Glutamatergic neuron (in vitro differentiated cells): Measurements from ENCODE around the gene KPTN. TPM values are rescaled to one million over a fixed set of nuclear protein-coding genes. Genes with fewer than 3 reads are reported as not detected.

Experiments used
- DNase-seq: peaks from one replicate; pipeline ENCODE4 v3.0.0; 2022
- H3K27ac Mint-ChIP-seq: one replicate; pipeline ENCODE4 v1.8.0; 2020; ENCODE audit warnings: mild to moderate bottlenecking, mixed read lengths, inconsistent platforms; ENCODE audit not compliant: unreplicated experiment
- H3K27me3 Mint-ChIP-seq: one replicate; pipeline ENCODE4 v1.8.0; 2020; ENCODE audit warnings: mild to moderate bottlenecking, moderate library complexity, mixed read lengths, inconsistent platforms; ENCODE audit not compliant: unreplicated experiment
- H3K36me3 Mint-ChIP-seq: one replicate; pipeline ENCODE4 v1.8.0; 2020; ENCODE audit warnings: mild to moderate bottlenecking, mixed read lengths, inconsistent platforms; ENCODE audit not compliant: unreplicated experiment
- H3K4me1 Mint-ChIP-seq: one replicate; pipeline ENCODE4 v1.8.0; 2020; ENCODE audit warnings: mild to moderate bottlenecking, low read depth, mixed read lengths, inconsistent platforms; ENCODE audit not compliant: unreplicated experiment
- H3K4me3 Mint-ChIP-seq: one replicate; pipeline ENCODE4 v1.8.0; 2020; ENCODE audit warnings: mild to moderate bottlenecking, mixed read lengths, inconsistent platforms; ENCODE audit not compliant: unreplicated experiment
- H3K9me3 Mint-ChIP-seq: one replicate; pipeline ENCODE4 v1.8.0; 2020; ENCODE audit warnings: mild to moderate bottlenecking, moderate library complexity, mixed read lengths, inconsistent platforms; ENCODE audit not compliant: unreplicated experiment
- CTCF ChIP-seq: fragments of 200-600 bp; sonication (generic); IDR thresholded peaks from one replicate; pipeline ENCODE4 v1.5.0; 2021; ENCODE audit not compliant: partially characterized antibody, unreplicated experiment
- total RNA-seq: library from RNA; stranded (reverse); fragmentation: NEBNext Ultra II Directional; extraction: Animal tissue kit (Norgen Biotek cat#: 25700); gene quantifications from one replicate; pipeline ENCODE4 v1.2.1, GENCODE V29; 2021; ENCODE audit not compliant: unreplicated experiment

The KPTN gene
- total RNA-seq, 1 donor from 2014 or later, result 51.2 TPM

DNA sequence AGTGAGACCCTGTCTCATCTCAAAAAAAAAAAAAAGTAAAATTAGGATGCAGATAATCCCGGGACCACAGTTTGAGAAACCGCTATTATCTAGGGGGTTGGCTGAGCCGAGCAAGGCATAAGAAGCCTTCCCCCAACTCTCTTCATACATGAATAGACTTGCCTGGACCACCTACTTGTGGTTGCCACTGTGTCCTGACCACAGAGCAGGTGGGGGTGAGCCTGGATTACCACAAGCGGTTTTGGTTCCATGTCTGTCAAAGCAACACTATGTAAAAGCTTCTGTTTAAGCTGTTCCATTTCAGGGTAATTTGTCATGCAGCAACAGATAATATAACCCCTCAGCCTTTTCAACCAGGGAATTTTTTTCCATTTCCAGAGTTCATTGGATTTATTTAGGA, 34.1 kb upstream of the KPTN start:
- no peaks in the 10 kb centered on the region for H3K36me3 Mint-ChIP-seq
- no peak overlapping the region for H3K4me3 Mint-ChIP-seq
- peaks cover 5% of the 10 kb centered on the region for H3K27me3 Mint-ChIP-seq
- peaks cover 20% of the 10 kb centered on the region for H3K9me3 Mint-ChIP-seq
- no peak for TF ChIP-seq CTCF
- peaks cover 13% of the 10 kb centered on the region for H3K4me1 Mint-ChIP-seq
- H3K27ac Mint-ChIP-seq, result no peak overlapping the region
- no peak for DNase-seq

- Mint-ChIP-seq H3K36me3 (no peaks in the 10 kb centered on the region), H3K4me3 (peak within 1 kb of the TSS; percentile 90), H3K27ac (peak within 1 kb of the TSS; percentile 97), H3K27me3 (peaks cover 22% of the 10 kb centered on the region), H3K4me1 (peaks cover 36% of the 10 kb centered on the region), H3K9me3 (peaks cover 34% of the 10 kb centered on the region)
- TF ChIP-seq CTCF, result no peak
- DNase-seq, result peak; percentile 100
Observed at GRCh38 chr19:47514869-47515588, 31.0 kb upstream of the KPTN start, which contains the start of gene NAPA. TSS of gene NAPA (minus strand) at chr19:47515063. CDS start at chr19:47514940, 123 bp downstream.

- Mint-ChIP-seq H3K4me1 (peaks cover 43% of the 10 kb centered on the region), H3K27ac (peak overlapping the region; percentile 97), H3K27me3 (peaks cover 22% of the 10 kb centered on the region), H3K36me3 (no peaks in the 10 kb centered on the region), H3K4me3 (peak overlapping the region; percentile 90), H3K9me3 (peaks cover 34% of the 10 kb centered on the region)
- no peak for TF ChIP-seq CTCF
- no peak for DNase-seq
Observed at GRCh38 chr19:47514151-47514868, 30.3 kb upstream of the KPTN start.

DNA sequence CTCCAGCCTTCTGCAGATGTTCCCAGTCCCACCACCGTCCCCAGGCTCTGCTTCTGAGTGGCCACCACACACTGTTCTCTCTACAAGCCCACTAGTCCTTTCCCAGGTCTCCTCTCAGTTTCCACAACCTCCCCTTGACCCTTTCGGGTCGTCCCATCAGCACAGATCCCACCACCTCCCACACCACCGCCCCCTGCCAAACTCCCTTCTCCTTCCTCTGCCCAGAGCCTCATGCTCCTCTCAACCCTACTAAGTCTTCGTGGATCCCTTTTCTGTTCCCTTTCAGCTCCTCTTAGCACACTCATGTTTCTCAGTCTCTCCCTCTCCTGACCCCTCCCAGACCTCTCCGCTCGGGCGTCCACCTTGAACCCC, 28.9 kb upstream of the KPTN start:
- Mint-ChIP-seq H3K27ac (peak overlapping the region; percentile 97), H3K36me3 (no peaks in the 10 kb centered on the region), H3K27me3 (peaks cover 22% of the 10 kb centered on the region), H3K4me1 (peaks cover 45% of the 10 kb centered on the region), H3K4me3 (peak overlapping the region; percentile 90), H3K9me3 (peaks cover 36% of the 10 kb centered on the region)
- TF ChIP-seq CTCF, result no peak
- DNase-seq, result no peak
